Activated CD4-positive, alpha-beta T cell treated with anti-CD3 and anti-CD28 coated beads for 1 hour (primary cell): ENCODE results near the gene PTPN2.
"Not testable (repeated sequence)": the region's sequence is repeated elsewhere in the genome, so short reads cannot be mapped to it uniquely, and the experiment has no call there.

Source experiments
- DNase-seq: peaks from one replicate; pipeline ENCODE4 v3.0.0-alpha.2; 2020

PTPN2 gene

GRCh38 chr18:12769644-12770440 lies 114.2 kb downstream of the PTPN2 start:
- DNase-seq = no peak

- DNase-seq = no peak
These were observed 114.9 kb downstream of the PTPN2 start for GRCh38 chr18:12769136-12769535.

- DNase-seq = no peak
These were observed 115.4 kb downstream of the PTPN2 start for GRCh38 chr18:12768625-12769024.

- no peak for DNase-seq
These were observed 116.4 kb downstream of the PTPN2 start for GRCh38 chr18:12767580-12768155.

GRCh38 chr18:12766986-12767433 lies 117.0 kb downstream of the PTPN2 start:
- DNase-seq = no peak

GRCh38 chr18:12765586-12765985 lies 118.5 kb downstream of the PTPN2 start:
- no peak for DNase-seq

- DNase-seq = no peak
These were observed 118.9 kb downstream of the PTPN2 start for GRCh38 chr18:12765126-12765525.

- DNase-seq = not testable (repeated sequence)
These were observed 125.5 kb downstream of the PTPN2 start for GRCh38 chr18:12758566-12758965.

- DNase-seq = not testable (repeated sequence)
These were observed 127.3 kb downstream of the PTPN2 start for GRCh38 chr18:12756619-12757239.

GRCh38 chr18:12755606-12756005 lies 128.4 kb downstream of the PTPN2 start:
- DNase-seq = not testable (repeated sequence)

- no peak for DNase-seq
These were observed 129.5 kb downstream of the PTPN2 start for GRCh38 chr18:12754511-12754910.

- DNase-seq = no peak
These were observed 132.1 kb downstream of the PTPN2 start for GRCh38 chr18:12751891-12752290.

GRCh38 chr18:12751503-12751884 lies 132.5 kb downstream of the PTPN2 start:
- no peak for DNase-seq

GRCh38 chr18:12750715-12751502 lies 133.1 kb downstream of the PTPN2 start:
- no peak for DNase-seq

GRCh38 chr18:12750076-12750714 lies 133.8 kb downstream of the PTPN2 start:
- no peak for DNase-seq

- no peak for DNase-seq
These were observed 134.9 kb downstream of the PTPN2 start for GRCh38 chr18:12749121-12749520.

- DNase-seq = no peak
These were observed 135.4 kb downstream of the PTPN2 start for GRCh38 chr18:12748671-12749070.

- no peak for DNase-seq
These were observed 136.3 kb downstream of the PTPN2 start for GRCh38 chr18:12747530-12748315.

- no peak for DNase-seq
These were observed 138.8 kb downstream of the PTPN2 start for GRCh38 chr18:12745095-12745795.

GRCh38 chr18:12744103-12744502 lies 139.9 kb downstream of the PTPN2 start:
- no peak for DNase-seq

GRCh38 chr18:12742453-12742852 lies 141.6 kb downstream of the PTPN2 start:
- no peak for DNase-seq
